Fibroblast of the conjunctiva (primary cell): Measurements from ENCODE around the gene HYI.

Experiments
- DNase-seq: peaks from one replicate; pipeline ENCODE4 v3.0.0-alpha.2; 2010; ENCODE audit warnings: low read depth

Gene HYI

GRCh38 chr1:43444151-43444828 lies 9.4 kb downstream of the HYI start:
- DNase-seq = no peak

- no peak for DNase-seq
These were observed 10.4 kb downstream of the HYI start for GRCh38 chr1:43443197-43443946.

GRCh38 chr1:43442756-43443155 lies 11.0 kb downstream of the HYI start:
- no peak for DNase-seq

GRCh38 chr1:43441894-43442637 lies 11.7 kb downstream of the HYI start:
- no peak for DNase-seq

- no peak for DNase-seq
These were observed 12.4 kb downstream of the HYI start for GRCh38 chr1:43441166-43441893.

- DNase-seq = no peak
These were observed 13.4 kb downstream of the HYI start for GRCh38 chr1:43440358-43440757.

GRCh38 chr1:43439781-43440180 lies 13.9 kb downstream of the HYI start:
- DNase-seq = no peak

- DNase-seq = no peak
These were observed 14.7 kb downstream of the HYI start for GRCh38 chr1:43438953-43439581.

GRCh38 chr1:43438576-43438952 lies 15.2 kb downstream of the HYI start:
- DNase-seq = no peak

- no peak for DNase-seq
These were observed 15.7 kb downstream of the HYI start for GRCh38 chr1:43438006-43438405.

- DNase-seq = no peak
These were observed 16.4 kb downstream of the HYI start for GRCh38 chr1:43437031-43437973.

GRCh38 chr1:43436371-43436770 lies 17.4 kb downstream of the HYI start:
- DNase-seq = no peak

GRCh38 chr1:43435146-43436145 lies 18.3 kb downstream of the HYI start:
- DNase-seq = peak; percentile 57

- DNase-seq = no peak
These were observed 19.5 kb downstream of the HYI start for GRCh38 chr1:43434256-43434655.

GRCh38 chr1:43432907-43433306 lies 20.8 kb downstream of the HYI start:
- DNase-seq = no peak

GRCh38 chr1:43432171-43432860 lies 21.4 kb downstream of the HYI start:
- DNase-seq = no peak

GRCh38 chr1:43431676-43432075 lies 22.1 kb downstream of the HYI start:
- DNase-seq = no peak

GRCh38 chr1:43430831-43431230 lies 22.9 kb downstream of the HYI start:
- no peak for DNase-seq

GRCh38 chr1:43427941-43428340 lies 25.8 kb downstream of the HYI start:
- no peak for DNase-seq
